T-helper 1 cell (primary cell): ENCODE measurements around the gene PREX1.

ENCODE experiments used
- DNase-seq, 5 donors: peaks; one replicate each; pipeline ENCODE4 v3.0.0-alpha.2; 2012 to 2020

PREX1 gene

GRCh38 chr20:48732081-48732829 is 95.5 kb downstream of the PREX1 start:
- no peak for DNase-seq

- no peak for DNase-seq
Measured at GRCh38 chr20:48731536-48731935, 96.3 kb downstream of the PREX1 start.

GRCh38 chr20:48730977-48731376 is 96.8 kb downstream of the PREX1 start:
- no peak for DNase-seq

- no peak for DNase-seq
Measured at GRCh38 chr20:48729538-48729937, 98.3 kb downstream of the PREX1 start.

DNA sequence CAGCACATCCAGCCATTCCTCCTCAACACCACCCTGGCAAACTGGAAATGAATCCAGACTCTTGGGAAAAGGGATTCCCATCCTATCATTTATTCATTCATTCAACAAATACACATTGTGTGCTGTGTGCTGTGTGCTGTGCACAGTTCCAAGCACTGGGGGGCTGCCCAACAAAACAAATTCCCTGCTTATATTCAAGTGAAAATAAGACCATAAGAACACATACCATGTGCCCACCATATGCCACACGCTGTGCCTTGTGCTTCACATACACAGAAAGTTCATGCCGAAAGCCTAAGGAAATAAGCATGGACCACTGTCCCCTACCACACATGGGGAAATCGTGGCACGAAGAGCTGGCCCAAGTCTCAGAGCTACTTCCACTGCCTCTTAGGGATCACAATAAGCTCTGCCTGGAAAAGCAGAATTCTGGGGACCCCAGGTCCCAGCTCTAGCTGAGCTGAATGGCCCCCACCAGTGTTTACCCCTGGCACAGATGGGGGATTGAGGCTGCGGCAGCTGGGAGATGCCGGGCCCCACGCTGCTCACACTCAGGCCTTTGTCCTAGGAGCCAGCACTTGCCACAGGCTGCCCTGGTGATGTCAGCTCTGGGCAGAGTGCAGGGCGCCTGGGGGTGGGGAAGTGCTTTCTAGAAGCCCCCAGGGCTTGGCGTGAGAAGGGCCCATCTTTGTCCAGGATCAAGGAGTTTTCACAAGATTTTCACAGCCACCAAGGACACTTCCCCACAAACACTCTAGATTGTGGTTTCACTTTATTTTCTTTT is 99.6 kb downstream of the PREX1 start:
- no peak for DNase-seq

- no peak for DNase-seq
Measured at GRCh38 chr20:48727226-48727625, 100.6 kb downstream of the PREX1 start.

DNA sequence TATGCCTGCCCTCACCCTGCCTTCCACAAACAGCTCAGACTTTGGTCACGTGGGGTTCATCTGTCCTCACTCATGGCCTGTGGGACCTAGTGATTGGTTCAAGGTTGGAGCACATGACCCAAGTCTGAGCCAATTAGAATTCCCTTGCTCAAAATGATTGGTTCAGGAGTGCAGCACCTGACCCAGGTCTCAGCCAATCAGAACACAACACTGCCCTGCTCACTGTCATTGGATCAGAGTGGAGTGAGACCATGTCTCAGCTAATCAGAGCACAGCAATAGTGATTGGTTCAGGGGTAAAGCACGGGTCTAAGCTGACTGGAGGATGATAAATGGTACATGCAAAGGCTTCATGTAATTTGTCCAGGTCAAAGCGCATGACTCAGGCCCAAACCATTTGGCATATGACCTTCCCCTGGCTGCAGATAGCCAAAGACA is 102.2 kb downstream of the PREX1 start:
- no peak for DNase-seq

DNA sequence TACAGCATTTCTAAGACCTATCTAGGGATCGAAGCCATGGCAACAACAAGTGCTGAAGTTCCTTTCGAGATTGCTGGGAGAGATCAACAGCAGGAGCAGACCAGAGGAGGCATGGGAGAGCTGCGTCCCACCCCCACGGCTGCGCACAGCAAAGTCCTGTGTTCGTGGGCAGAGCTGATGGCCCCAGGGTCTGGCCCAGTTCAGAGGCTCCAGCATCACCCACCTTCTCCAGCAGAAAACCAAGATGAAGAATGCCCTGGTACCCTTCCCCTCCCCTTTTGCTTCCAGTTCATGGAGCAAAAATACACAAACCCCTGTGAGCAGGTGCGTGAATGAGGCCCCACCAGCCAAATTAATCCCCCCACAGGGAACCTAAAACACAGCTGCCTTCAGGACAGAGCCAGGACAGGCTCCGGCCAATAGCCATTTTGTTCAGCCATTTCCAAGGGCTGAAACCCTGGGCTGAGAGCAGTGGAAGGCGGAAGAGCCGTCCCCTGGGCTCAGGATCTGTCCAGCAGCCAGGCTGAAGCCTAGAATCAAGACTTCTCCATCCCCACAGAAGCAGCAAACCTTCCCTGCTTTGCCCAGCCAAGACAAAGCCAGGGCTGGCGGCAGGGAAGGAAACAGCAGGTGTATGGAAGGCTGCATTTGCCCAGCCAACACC is 102.8 kb downstream of the PREX1 start:
- no peak for DNase-seq

DNA sequence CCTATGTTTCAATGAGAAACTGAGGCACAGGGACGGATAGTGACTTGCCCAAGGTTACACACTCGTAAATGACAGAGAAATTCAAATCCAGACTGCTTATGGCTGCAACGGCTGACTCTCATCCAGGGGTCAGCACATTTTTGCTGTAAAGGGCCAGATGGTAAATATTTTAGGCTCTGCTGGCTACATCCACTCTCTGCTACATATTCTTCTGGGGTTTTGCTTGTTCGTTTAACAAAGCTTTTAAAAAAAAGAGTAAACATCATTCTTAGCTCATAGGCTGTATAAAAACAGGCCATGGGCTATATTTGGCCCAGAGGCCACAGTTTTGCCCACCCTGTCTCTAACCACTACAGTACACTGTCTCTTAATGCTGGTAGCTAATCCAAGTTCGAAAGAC is 103.4 kb downstream of the PREX1 start:
- no peak for DNase-seq

DNA sequence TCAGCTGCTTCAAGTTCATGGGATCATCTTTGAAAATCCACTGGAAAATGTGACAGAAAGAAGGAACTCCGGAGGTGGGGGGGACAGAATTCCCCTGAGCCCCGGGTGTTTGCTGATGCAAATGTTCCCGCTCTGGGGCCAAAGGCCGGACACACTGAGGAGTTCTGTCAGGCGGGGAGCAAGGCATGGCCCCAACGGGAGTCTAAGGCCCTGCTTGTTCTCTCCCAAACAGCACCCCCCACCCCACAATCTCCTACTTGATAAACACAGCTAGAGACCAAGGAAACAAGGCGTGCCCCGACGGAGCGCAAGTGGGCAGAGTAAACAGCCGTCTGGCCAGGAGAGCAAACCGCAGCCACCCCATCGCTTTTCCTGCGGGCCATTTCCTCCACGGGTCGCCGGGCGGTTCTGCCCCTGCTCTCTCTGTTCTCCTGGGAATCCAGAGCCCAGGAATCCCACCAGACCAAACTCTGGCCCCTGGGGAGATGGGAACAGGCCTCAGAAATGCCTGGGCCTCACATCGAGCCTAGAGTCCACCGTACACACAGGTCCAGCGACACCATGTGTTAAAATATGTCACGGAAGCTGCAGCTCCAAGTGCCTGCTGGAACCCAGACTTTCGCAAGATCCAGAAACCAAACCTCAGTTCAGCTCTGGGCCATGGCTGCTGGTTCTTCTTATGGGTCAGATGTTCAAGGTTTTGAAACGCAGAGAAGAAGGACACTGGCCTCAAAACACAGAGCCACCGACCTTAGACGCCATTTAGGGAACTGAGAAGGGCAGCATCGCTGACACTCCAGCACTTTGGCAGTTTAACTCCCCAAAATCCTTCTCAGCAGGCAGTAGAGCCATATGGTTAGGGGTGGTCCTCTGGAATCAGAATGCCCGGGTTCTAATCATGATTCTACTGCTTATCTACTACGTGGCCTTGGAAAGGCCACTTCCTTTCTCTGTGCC is 104.2 kb downstream of the PREX1 start:
- no peak for DNase-seq

- DNase-seq: no peak
Measured at GRCh38 chr20:48722737-48723191, 105.0 kb downstream of the PREX1 start.

DNA sequence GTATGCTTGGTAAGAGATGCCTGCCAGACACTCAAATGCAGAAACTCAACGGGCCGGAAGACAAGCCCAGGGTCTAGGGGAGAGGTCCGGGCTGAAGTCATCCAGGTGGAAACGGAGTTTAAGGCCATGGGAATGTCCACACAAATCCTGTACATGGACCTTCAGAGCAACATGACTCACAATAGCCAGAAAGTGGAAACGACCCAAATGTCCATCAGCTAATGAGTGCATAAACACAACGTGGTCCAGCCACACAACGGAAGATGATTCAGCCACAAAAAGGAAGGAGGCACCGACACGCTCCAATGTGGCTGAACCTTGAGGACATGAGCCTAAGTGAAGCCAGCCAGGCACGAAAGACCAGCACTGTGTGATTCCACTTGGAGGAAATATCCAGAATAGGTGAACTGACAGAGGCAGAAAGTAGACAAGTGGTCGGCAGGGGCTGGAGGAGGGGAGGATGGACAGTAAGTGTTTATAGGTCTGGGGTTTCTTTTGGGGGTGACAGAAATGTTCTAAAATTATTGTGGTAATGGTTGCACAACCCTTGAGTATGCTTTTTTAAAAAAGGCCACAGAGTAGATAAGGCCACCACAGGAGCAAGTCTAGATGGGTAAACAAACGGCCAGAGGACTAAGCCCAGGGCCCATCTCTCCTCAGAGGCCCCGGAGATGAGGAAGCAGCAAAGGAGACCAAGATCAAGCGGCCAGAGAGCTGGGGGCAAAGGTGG is 105.6 kb downstream of the PREX1 start:
- no peak for DNase-seq

DNA sequence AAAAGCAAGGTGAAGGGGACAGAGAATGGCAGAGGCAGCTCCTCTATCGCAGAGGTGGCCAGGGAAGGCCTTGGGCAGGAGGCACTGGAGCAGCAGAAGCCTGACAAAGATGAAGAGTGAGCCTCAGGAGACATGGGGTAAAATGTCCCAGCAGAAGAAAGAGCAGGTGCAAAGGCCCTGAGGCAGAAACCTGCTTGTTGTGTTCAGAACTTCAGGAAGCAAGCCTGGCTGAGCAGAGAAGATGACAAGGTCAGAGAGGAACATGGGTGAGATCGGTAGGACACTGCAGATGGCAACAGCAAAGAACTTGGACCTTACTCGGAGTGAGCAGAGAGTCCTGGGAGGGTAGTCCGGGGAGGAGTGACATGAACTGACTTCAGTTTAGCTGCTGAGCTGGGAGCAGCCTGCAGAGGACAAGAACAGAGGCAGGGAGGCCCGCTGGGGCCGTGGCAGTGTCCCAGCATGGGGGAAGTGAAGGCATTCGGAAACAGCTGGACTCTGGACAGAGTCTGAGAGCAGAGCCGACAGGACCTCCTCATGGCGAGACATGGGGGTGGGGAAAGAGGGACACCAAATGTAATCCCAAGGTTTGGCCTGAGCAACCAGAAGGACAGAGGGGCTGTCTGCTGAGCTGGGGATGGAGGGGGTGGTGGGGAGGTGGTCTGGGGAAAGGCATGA is 106.3 kb downstream of the PREX1 start:
- no peak for DNase-seq

DNA sequence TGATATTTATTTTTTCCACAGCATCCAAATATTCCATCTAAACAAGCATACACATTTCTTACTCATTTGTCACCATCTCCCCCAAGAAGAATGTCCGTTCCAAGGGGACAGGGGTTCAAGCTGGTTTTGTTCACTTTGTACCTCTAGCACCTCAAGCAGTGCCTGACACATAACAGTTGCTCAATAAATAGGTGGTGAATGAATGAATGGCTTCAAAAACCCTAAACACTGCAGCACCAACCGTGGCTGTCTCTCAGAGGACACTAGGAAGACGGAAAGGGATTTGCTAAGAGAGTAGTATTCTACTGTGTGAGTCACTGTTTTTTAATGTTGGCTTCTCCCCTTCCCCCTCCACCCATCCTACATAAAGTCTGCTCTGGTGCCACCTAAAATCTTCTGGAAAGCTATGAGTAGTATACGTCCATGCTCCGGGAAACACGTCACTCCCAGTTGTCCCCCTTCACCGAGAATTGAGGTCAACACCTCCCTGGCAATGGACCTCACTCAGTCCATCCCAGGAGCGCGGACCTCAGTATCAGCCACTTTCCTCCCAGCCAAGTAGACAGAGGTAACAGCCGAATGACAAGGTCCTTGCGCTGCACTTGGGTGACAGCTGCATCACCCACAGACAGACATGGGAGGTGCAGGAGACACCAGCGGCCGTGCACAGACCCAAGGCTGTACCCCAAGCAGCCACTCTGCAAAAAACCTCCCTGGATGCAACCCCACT is 107.4 kb downstream of the PREX1 start:
- no peak for DNase-seq

DNA sequence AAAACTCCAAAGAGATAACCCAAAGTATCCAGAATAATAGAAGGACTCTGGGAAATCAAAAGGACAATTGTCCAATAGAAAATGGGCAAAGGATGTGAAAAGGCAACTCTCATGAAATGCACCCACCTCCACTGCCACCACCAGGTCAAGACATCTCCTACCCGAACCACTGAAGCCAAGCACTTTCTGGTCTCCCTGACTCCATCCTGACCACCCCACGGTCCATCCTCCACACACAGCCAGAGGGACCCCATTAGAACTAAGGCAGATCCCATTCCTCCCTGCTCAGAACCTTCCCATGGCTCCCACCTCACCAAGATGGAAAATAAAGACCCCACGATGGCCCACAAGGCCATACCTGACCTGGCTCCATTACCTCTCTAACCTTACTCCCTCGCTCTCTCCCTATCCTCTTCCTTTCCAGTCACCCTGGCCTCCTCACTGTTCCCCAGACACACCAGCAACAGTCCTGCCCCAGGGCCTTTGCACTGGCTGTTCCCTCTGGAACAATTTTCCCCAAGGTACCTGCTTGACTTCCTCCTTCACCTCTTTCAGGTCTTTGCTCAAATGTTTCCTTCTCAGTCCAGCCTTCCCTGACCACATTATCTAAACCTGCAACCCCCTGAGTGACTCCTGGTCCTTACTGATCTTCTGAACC is 108.1 kb downstream of the PREX1 start:
- DNase-seq: no peak

DNA sequence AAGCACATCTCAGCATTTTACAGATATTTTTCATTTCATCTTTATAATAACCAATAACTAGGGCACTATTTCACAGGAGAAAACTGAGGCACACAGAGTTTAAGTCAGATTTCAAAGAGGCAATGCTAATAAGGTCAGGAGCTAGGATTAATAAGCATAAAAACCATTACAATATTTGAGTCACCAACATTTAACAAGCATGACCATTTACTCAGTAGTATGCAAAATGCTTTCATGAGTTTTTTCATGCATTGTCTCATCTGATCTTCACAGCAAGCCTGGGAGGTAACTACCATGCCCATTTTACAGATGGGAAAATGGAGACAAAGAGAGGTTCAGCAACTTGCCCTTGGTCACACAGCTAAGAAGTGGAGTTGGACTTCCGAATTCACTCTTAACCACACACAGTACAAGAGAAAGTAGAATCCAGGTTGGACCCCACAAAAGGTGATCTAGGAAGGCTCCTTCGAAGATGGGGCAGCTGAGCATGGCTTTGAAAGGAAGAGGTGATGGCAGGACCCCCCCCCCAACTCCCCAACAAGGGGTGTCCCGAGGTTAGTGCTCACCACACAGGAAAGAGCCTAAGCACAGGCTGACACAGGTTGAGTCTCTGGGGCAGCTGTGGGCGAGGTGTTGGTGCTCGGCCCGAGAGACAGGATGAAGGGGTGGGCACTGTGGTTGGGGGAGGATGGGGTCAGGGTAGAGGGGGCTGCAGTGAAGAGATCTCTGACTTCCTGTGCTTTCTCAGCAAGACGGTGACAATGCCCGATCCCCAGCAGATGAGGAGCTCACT is 108.8 kb downstream of the PREX1 start:
- peak in 2 of 5 donors; percentile 11 to 74 for DNase-seq

DNA sequence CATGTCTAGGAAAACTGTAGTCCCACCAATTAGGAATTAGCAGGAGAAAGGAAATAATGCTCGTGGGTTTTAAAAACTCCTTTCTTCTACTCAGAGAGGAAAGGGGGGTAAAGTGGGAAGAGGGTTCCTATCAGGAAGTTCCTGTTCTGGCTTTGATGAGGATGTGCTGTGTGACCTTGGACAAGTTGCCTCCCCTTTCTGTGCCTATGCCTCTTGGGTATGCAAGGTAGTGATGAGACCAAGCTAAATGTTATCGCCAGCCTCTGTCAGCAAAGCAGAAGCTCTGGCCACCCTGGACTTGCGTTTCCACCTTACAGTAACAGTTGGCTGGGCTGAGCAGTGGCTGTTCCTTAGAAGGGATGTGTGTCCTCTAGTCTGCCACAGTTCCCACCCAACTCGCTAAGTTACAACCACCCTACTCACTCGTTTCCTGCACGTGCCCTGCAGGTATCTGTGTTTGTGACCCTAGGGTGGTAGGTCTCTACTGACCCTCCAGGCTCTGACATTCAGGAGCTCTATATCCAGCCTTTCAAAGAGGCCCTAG is 110.0 kb downstream of the PREX1 start:
- DNase-seq: no peak

DNA sequence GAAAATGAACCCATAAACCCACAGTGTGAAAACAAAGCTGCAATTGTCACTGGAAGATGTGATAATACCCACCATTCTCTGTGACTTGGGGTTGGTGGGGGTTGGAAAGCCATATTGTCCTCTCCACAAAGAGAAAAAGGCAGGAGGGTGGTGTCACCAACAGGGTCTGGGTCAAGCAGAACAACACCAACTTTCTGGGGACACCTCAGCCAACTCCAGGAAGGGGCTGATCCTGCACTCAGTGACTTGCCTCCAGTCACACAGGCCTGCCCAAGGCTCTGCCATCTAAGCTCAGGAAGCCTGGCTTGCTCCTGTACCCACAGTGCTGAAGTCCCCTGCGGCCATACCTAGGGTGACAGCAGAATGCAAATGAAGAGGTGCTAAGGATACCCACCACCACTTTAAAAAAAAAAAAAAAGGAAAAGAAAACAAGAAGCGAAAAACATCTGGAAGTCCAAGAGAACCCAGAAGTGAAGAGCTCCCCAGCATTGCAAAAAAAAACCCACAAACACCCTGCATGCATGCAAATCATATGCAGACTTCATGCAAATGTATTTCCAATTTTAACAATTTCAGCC is 110.6 kb downstream of the PREX1 start:
- DNase-seq: peak in 1 of 5 donors; percentile 33
